ENCODE results near the gene ADAMTS12.

Gene ADAMTS12

GRCh38 chr5:33657804-33658440 is 233.9 kb downstream of the ADAMTS12 start:
- DNase-seq (ENCODE audit: low read depth in 2 of 2) = no peak

DNA sequence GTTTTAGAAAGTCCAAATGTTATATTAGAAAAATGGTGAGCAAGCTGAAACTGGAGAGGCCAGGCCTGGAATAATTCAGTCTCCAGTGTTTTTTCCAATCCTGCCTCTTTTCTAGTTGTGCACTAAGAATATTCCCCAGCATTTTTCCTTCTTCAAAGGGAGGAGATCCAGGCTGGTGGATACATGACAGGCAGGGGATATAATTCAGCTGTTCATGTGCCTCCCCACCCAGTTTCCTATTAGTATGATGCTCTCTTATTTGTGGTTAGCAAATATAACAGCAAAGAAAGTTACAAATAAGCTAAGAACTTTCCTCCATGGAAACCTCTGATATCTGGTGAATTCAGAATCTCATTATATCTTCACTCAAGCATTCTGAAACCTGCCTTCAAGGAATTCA is 234.6 kb downstream of the ADAMTS12 start:
- no peak for DNase-seq (ENCODE audit: low read depth in 2 of 2)

DNA sequence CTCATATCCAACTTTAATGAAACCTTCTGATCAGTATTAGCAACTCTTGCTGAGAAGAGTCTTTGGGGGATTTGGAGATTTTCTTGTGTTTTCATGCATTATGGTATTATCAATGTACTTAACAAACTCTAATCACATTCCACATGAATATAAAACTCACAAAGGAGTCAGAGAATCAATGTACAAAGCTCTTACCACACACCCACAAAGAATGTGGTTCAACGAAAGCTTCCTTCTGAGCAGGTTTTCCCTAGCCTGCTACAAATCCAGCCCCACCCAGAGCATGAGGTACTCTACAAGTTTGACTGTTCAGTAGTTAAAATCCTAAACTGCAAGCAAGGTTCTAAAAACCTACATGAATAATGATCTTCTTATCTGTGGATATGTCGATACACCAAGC is 240.9 kb downstream of the ADAMTS12 start:
- no peak for DNase-seq (ENCODE audit: low read depth in 2 of 2)

- no peak for DNase-seq (ENCODE audit: low read depth in 2 of 2)
These were observed 242.0 kb downstream of the ADAMTS12 start for GRCh38 chr5:33649549-33650482.

DNA sequence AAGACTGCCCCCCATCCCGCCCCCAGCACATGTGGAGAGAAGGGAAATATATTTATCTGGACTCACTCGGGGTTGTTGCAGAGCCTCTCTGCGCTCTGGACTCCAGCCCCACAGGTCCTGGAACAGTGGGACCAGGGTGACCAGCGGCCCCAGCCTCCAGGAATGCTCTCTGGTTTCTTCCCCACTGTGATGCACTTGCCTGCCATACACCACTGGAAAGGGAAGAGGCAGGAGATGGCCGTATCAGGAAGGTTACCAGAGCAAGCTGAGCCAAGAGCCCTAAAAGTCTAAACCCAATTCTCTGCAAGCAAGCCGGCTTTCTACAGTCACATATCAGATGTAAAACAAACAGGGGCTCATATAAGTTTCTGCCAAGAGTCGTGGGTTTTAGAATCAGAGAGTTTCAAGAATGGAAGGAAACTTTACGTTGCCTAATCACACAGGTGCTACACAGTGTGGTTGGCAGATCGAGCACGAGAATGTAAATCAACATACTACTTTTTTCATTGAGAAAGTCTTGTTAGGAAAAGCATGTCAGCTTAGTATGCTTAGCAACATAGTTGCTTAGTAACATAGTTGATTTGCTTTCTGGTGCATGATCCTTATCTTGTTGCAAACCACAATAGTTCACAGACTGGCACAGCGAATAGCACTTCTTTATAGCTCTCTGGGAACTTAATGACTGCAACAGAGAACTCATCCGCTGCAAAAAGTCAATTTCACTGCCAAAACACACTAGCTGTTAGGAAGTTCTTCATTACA is 249.9 kb downstream of the ADAMTS12 start:
- DNase-seq (ENCODE audit: low read depth in 2 of 2) = no peak

DNA sequence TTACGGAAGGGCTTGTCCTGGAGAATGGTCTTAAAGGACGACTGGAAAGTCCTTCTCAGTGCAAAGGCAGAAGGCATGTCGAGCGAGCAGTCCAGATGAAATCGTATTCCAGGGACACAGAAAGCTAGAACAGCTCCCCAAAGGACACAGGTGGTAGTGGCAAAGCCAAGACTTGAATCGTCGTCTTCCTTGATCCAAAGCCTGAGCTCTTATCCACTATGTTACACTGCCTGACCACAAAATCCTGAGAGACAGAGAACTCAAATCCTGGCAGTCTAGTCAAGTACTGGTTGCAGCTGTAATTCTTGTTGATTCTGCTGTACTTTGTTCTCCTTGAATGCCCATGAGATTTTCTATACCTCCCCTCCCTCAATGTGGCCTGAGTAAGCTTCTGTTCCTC is 252.3 kb downstream of the ADAMTS12 start:
- DNase-seq (ENCODE audit: low read depth in 2 of 2) = no peak

GRCh38 chr5:33637011-33637410 is 254.8 kb downstream of the ADAMTS12 start:
- DNase-seq (ENCODE audit: low read depth in 2 of 2) = no peak

DNA sequence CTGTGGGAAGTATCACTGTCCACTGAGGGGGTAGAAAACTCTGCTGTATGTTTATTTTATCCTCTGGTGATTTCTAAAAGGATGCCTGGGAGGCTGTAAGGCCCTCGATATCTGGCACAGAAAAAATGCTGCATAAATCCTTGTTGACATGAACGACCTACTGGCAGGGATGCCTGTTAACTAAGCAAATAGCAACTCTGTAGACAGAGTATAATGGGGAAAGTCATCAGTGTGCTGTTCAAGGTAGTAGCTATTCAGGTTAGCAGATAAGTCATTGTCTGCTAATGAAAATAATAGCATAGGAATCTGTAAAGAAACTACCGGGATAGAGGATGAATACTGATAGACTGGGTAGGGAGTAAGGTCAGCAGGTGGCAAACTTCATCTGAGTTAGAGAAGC is 256.2 kb downstream of the ADAMTS12 start:
- DNase-seq (ENCODE audit: low read depth in 2 of 2) = no peak

DNA sequence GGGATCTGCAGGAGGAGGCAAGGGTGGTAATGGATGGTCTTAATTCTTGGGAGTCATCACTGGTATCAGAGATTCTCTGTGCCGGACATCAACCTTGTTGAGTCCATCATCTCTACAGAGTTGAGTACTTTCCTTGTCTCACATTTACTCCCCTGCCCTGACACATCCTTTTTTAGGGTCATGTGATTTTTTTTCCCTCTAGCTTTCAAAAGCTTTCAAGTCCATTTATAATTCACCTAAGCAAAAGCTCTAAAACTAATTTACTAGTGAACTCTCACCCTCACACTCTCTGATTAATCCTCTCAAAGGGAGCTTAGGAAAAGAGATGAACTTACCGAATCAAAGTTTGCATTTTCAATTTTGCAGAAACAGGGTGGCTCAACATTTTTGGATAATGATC is 258.1 kb downstream of the ADAMTS12 start:
- no peak for DNase-seq (ENCODE audit: low read depth in 2 of 2)

DNA sequence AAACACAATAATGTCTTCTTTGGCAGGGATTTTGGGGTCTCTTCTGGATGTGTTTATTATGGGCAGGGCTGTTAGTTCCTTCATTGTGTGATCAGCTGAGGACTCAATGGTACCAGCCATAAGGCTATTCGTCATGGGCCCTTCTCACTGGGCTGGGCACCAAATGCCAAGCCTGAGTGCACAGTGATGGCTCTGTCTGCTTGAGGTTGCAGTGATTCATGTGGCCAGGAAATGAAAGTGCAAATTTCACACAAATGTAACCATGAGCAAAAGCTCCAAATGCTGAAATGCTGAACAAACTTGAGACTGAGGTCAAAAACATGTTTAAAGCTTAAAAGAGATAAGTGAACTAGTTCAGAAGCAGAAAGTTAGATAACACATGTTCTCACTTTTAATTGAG is 260.0 kb downstream of the ADAMTS12 start:
- DNase-seq (ENCODE audit: low read depth in 2 of 2) = no peak

DNA sequence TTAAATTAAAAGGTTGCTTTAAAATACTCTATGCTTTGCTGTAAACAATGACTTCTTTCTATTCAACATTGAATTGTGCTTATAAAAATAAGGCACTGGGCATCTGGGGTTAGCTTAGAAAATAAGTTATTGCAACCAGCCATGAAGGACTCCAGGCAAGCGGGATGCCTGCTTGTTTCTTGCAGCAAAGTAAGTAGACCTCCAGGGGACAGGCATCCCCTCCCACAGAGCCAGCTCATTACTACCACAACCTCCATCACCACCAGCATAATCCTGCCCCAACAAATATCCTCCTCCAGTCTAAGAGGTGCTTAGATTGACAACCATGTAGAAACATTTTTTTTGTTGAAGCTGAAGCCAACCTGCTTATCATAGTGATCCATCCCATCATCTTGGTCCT is 260.7 kb downstream of the ADAMTS12 start:
- no peak for DNase-seq (ENCODE audit: low read depth in 2 of 2)

DNA sequence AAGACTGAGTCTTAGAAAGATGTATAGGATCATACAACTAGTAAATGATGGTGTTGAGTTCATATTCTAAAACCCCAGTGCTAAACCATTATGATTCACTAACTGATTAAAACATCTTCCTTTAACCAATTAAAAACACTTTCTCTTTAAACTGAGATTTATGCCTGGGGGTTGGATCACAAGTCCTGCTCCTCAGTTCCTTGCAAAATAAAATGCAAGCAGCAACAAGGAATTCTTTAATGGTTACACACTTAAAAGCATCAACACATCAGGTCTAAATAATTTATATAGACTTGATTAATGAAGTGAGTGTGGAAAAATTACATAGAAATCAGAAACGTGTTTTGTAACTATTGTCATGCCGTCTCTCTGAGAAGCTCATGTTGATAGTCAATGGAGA is 261.8 kb downstream of the ADAMTS12 start:
- no peak for DNase-seq (ENCODE audit: low read depth in 2 of 2)

GRCh38 chr5:33628796-33629195 is 263.0 kb downstream of the ADAMTS12 start:
- no peak for DNase-seq (ENCODE audit: low read depth in 2 of 2)

DNA sequence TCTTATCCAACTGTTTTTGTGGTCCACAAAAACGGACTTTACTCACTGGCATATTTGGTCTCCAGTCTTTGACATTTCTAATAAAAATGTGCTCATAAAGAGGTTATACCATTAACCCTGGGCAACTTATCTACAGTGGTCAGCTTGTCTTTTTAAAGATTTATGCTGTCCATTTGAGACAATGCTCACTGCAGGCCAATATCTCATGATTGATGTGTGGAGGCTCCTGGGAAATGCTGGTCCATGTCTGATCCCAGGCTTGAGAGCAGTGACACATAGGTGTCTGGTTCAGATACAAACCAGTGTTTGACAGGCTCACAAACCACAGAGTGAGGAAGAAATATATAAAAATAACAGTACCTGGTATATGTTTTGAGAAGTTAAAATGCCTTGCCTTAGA is 270.3 kb downstream of the ADAMTS12 start:
- DNase-seq (ENCODE audit: low read depth in 2 of 2) = no peak

DNA sequence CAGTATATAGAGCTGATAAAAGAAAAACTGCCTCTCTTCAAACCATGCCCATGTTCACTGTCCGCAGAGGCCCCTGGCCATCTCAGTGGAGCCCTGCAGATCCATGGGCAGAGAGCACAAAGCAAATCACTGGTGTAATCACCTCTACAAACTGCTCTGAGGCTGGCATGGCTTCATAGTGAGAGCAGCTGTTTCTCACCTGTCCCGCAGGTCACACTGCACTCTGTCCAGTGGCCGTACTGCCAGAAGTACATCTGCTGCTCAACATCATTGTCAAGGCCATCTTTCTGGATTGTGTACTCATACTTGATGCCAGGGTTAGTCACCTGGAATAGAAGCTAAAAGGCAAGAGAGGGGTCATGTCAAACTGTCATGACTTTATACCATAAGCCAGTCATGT is 277.8 kb downstream of the ADAMTS12 start:
- no peak for DNase-seq (ENCODE audit: low read depth in 2 of 2)

DNA sequence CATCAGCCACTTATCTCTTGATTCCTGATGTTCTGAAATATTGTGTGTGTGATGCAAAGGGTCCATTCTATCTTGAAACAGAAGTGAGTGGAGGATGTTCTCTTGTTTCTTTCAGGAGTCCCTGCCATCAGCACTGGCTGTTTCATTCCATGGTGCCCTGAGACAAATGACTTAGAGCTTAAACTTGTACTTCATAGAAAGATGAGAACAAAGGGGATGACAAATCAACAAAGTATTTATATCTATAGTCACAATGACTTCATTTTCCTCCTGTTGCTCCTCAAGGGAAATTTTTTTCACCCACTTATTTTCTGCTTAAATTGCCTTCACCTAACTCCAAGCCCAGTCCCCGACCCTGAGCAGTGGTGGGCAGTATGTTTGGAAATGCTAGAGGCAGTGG is 279.4 kb downstream of the ADAMTS12 start:
- DNase-seq (ENCODE audit: low read depth in 2 of 2) = no peak

GRCh38 chr5:33611877-33612276 is 279.9 kb downstream of the ADAMTS12 start:
- DNase-seq (ENCODE audit: low read depth in 2 of 2) = no peak

- DNase-seq (ENCODE audit: low read depth in 2 of 2) = no peak
These were observed 283.3 kb downstream of the ADAMTS12 start for GRCh38 chr5:33608344-33609041.

DNA sequence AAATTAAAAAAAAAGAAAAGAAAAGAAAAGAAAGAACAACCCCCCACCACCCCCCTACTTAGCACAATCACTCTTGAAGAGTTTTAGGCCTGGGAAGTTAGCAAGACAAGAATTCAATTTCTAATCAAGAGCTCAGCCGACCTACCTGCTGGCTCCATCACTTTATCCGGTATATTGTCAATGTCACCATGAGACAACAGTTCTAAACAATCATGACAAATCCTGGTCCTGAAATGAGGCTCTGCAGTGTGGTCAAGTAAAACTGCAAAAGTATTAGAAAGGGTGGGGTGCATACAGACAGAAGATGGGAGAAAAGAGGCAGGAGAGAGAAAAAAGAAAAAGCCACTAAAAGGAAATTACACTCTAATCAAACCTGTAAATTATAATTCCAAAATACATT is 287.3 kb downstream of the ADAMTS12 start:
- DNase-seq (ENCODE audit: low read depth in 2 of 2) = no peak

DNA sequence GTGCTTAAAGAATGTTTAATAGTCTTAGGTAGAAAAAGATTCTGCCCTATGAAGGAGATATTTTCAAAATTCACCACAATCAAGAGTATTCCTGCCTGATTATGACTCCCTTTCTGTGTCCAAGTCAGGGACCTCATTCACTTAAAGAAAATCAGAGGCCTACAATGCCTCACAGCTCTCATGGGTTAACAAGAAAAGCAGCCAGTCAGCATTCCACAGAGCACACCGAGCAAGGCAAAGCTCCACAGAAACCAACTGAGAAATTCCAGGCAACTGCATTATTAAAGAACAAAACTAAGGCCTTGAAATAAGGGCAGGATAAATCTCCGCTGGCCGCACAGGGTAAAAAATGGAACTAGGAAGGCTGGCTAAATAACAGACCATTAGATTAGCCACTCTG is 289.9 kb downstream of the ADAMTS12 start:
- no peak for DNase-seq (ENCODE audit: low read depth in 2 of 2)

- no peak for DNase-seq (ENCODE audit: low read depth in 2 of 2)
These were observed 296.5 kb downstream of the ADAMTS12 start for GRCh38 chr5:33595303-33595702.

GRCh38 chr5:33594006-33594405 is 297.8 kb downstream of the ADAMTS12 start:
- no peak for DNase-seq (ENCODE audit: low read depth in 2 of 2)
